Spleen (tissue), 7 donors: ENCODE measurements around the gene ENGASE.

Experiments used
- POLR2A ChIP-seq, 3 donors: fragments of 450-650 bp; IDR thresholded peaks; one replicate each; pipeline ENCODE4 v1.5.1; 2017; ENCODE audit warnings: antibody characterized with exemption in 3 of 3, mild to moderate bottlenecking in 1 of 3
- POLR2AphosphoS5 ChIP-seq, 3 donors: sonication (generic); formaldehyde crosslinking; IDR thresholded peaks; one replicate each; pipeline ENCODE4 v1.5.1; 2017; ENCODE audit warnings: antibody characterized with exemption in 3 of 3
- TF ChIP-seq, protein P1 (sequence below), 11 experiments: fragments of 200-600 bp in 7 of 11; fragments of 450-650 bp in 4 of 11; sonication (generic) in 4 of 11; IDR thresholded peaks in 8 of 11; conservative IDR thresholded peaks in 3 of 11; 1 replicate in 7 of 11; 2 replicates in 4 of 11; pipeline versions ENCODE4 v1.4.0 to v1.8.0; 2016 to 2021; ENCODE audit warnings: antibody characterized with exemption in 11 of 11, inconsistent platforms in 4 of 11, mild to moderate bottlenecking in 1 of 11
- donor health status: DM: no; HTN: no; CAD: no; lungs with moderate emphysema.
- donor health status: DM: no; HTN: no; CAD: no.
- donor health status: DM: no; HTN: no; CAD: no.

DNA sequence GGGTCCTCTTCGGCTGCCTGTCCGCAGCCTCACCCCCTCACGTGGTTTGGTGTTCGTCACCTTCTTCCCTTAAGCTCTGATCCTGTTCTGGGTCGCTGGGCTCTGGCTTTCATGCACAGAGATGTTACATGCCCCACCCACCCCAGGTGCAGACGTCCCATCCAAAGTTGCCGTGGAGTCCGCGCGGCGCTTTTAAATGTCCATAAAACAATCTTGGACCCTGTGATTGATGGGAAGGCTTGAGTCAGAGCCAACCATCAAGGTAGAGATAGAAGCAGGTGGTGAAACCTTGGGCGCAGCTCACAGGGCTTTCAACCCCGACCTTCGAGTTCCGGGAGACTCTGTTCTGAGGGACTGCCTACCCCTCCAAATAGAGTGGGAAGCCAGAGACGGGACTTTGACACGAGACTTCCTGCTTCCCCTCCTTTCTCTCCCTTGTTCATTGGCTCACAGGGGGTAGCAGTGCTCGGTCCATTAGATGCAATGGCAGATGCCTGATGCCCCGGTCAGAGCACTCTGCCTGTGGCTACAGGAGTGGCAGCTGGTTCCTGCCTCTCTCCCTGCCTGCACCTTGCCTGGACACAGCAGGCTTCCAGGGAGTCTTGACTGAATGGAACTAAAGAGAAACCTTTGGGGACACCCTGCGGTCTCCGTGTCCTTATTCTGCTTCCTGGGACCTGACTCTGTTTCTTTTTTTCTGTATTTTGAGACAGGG is 4.0 kb downstream of the ENGASE start:
- TF ChIP-seq, protein P1, sequence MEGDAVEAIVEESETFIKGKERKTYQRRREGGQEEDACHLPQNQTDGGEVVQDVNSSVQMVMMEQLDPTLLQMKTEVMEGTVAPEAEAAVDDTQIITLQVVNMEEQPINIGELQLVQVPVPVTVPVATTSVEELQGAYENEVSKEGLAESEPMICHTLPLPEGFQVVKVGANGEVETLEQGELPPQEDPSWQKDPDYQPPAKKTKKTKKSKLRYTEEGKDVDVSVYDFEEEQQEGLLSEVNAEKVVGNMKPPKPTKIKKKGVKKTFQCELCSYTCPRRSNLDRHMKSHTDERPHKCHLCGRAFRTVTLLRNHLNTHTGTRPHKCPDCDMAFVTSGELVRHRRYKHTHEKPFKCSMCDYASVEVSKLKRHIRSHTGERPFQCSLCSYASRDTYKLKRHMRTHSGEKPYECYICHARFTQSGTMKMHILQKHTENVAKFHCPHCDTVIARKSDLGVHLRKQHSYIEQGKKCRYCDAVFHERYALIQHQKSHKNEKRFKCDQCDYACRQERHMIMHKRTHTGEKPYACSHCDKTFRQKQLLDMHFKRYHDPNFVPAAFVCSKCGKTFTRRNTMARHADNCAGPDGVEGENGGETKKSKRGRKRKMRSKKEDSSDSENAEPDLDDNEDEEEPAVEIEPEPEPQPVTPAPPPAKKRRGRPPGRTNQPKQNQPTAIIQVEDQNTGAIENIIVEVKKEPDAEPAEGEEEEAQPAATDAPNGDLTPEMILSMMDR (IDR thresholded peaks at IDR 0.05 in 8 of 11, conservative IDR thresholded peaks at IDR 0.05 in 3 of 11) = no peak
- TF ChIP-seq POLR2A (IDR thresholded peaks at IDR 0.05) = no peak
- no peak for TF ChIP-seq POLR2AphosphoS5 (IDR thresholded peaks at IDR 0.05)
